ENCODE results near the gene ZBTB11. TPM values are rescaled to one million over a fixed set of nuclear protein-coding genes. Genes with fewer than 3 reads are reported as not detected.
A peak's percentile ranks its signal among the peaks of the same experiment; 100 is the strongest.
"Not testable (repeated sequence)": the region's sequence is repeated elsewhere in the genome, so short reads cannot be mapped to it uniquely, and the experiment has no call there.

The ZBTB11 gene
- total RNA-seq, 1 donor from 2014 or later = 28.7 TPM

- Mint-ChIP-seq H3K36me3 (ENCODE audit: low read depth) (no peaks in the 10 kb centered on the region), H3K4me1 (peaks cover 3% of the 10 kb centered on the region), H3K27ac (no peak overlapping the region), H3K9me3 (no peaks in the 10 kb centered on the region), H3K4me3 (no peak overlapping the region), H3K27me3 (no peaks in the 10 kb centered on the region)
- POLR2A ChIA-PET = interaction anchor here (0.7 kb wide), 1 partner anchor 343 kb away, joined by 4 read pairs; no protein-coding TSS in a partner anchor
- DNase-seq (no peak), ATAC-seq (ENCODE audit: low read depth) (no peak)
- intact Hi-C loops (cut with micrococcal nuclease) = loop anchor here (1.0 kb wide), 5 partner anchors 10 to 840 kb away; partner anchors contain the start of genes CEP97 and RPL24
- CTCF ChIA-PET = interaction anchor here (0.9 to 2.1 kb wide), 4 partner anchors 107 to 530 kb away, joined by 3 to 9 read pairs (median 4); no protein-coding TSS in a partner anchor
- TF ChIP-seq CTCF (IDR thresholded peaks at IDR 0.05) = peak; percentile 67
Measured at GRCh38 chr3:101695779-101696372, 18.9 kb upstream of the ZBTB11 start.

GRCh38 chr3:101694836-101695235 lies 17.9 kb upstream of the ZBTB11 start:
- H3K27me3 Mint-ChIP-seq; H3K9me3 Mint-ChIP-seq; ATAC-seq (ENCODE audit: low read depth); H3K36me3 Mint-ChIP-seq (ENCODE audit: low read depth); H3K27ac Mint-ChIP-seq; H3K4me1 Mint-ChIP-seq; DNase-seq; POLR2A ChIA-PET; H3K4me3 Mint-ChIP-seq: not testable (repeated sequence)
- CTCF ChIA-PET = interaction anchor here (1.4 to 2.1 kb wide), 2 partner anchors 108 to 531 kb away, joined by 3 to 9 read pairs; no protein-coding TSS in a partner anchor
- intact Hi-C loops (cut with micrococcal nuclease) = loop anchor here (1.0 kb wide), 5 partner anchors 9 to 841 kb away; partner anchors contain the start of genes CEP97 and RPL24

- H3K4me3 Mint-ChIP-seq; H3K27me3 Mint-ChIP-seq; POLR2A ChIA-PET; H3K36me3 Mint-ChIP-seq (ENCODE audit: low read depth); CTCF ChIA-PET; DNase-seq; H3K4me1 Mint-ChIP-seq; H3K27ac Mint-ChIP-seq; intact Hi-C loops (cut with micrococcal nuclease); H3K9me3 Mint-ChIP-seq: not testable (repeated sequence)
- peak; percentile 90 for ATAC-seq (ENCODE audit: low read depth)
Measured at GRCh38 chr3:101693540-101693939, 16.6 kb upstream of the ZBTB11 start.

- H3K9me3 Mint-ChIP-seq; H3K27me3 Mint-ChIP-seq; H3K4me3 Mint-ChIP-seq; H3K36me3 Mint-ChIP-seq (ENCODE audit: low read depth); H3K27ac Mint-ChIP-seq; DNase-seq; intact Hi-C loops (cut with micrococcal nuclease); ATAC-seq (ENCODE audit: low read depth): not testable (repeated sequence)
- CTCF ChIA-PET = interaction anchor here (0.6 kb wide), 1 partner anchor 13 kb away, joined by 4 read pairs; no protein-coding TSS in a partner anchor
- POLR2A ChIA-PET = interaction anchor here (0.6 kb wide), 1 partner anchor 538 kb away, joined by 7 read pairs; no protein-coding TSS in a partner anchor
- peaks cover 14% of the 10 kb centered on the region for H3K4me1 Mint-ChIP-seq
Measured at GRCh38 chr3:101691685-101692671, 15.0 kb upstream of the ZBTB11 start.

GRCh38 chr3:101690972-101691371 lies 14.0 kb upstream of the ZBTB11 start:
- intact Hi-C loops (cut with micrococcal nuclease) = no loop called here
- ATAC-seq (ENCODE audit: low read depth) (no peak), DNase-seq (no peak)
- H3K9me3 Mint-ChIP-seq = no peaks in the 10 kb centered on the region
- peaks cover 24% of the 10 kb centered on the region for H3K4me1 Mint-ChIP-seq
- H3K27me3 Mint-ChIP-seq = no peaks in the 10 kb centered on the region
- H3K36me3 Mint-ChIP-seq (ENCODE audit: low read depth) = peaks cover 10% of the 10 kb centered on the region
- no peak for TF ChIP-seq CTCF (IDR thresholded peaks at IDR 0.05)
- H3K4me3 Mint-ChIP-seq = no peak overlapping the region
- POLR2A ChIA-PET = interaction anchor here (0.6 to 1.1 kb wide), 3 partner anchors 12 to 169 kb away, joined by 3 to 5 read pairs (median 4); partner anchors contain the start of gene NXPE3
- CTCF ChIA-PET = interaction anchor here (0.6 kb wide), 1 partner anchor 12 kb away, joined by 4 read pairs; no protein-coding TSS in a partner anchor
- no peak overlapping the region for H3K27ac Mint-ChIP-seq

- Mint-ChIP-seq H3K27ac (no peak overlapping the region), H3K36me3 (ENCODE audit: low read depth) (peaks cover 23% of the 10 kb centered on the region), H3K4me3 (no peak overlapping the region), H3K27me3 (no peaks in the 10 kb centered on the region), H3K9me3 (no peaks in the 10 kb centered on the region), H3K4me1 (peaks cover 38% of the 10 kb centered on the region)
- no peak for TF ChIP-seq CTCF (IDR thresholded peaks at IDR 0.05)
- ChIA-PET CTCF (no interaction called here), POLR2A (interaction anchor here (6.4 kb wide), 1 partner anchor 13 kb away, joined by 137 read pairs; the partner anchor contains the start of gene ZBTB11)
- intact Hi-C loops (cut with micrococcal nuclease) = loop anchor here (5.0 kb wide), 1 partner anchor 1642 kb away; no protein-coding TSS in a partner anchor
- DNase-seq (no peak), ATAC-seq (ENCODE audit: low read depth) (no peak)
Measured at GRCh38 chr3:101689286-101689685, 12.4 kb upstream of the ZBTB11 start.
